ENCODE results near the gene ACKR1. TPM values are rescaled to one million over a fixed set of nuclear protein-coding genes. Genes with fewer than 3 reads are reported as not detected.

Gene ACKR1
- total RNA-seq, 1 donor, result not detected

GRCh38 chr1:159218649-159219636 is 14.3 kb downstream of the ACKR1 start:
- H3K4me3 ChIP-seq (ENCODE audit: low read depth, low read length), result no peak overlapping the region
- TF ChIP-seq, protein P1, sequence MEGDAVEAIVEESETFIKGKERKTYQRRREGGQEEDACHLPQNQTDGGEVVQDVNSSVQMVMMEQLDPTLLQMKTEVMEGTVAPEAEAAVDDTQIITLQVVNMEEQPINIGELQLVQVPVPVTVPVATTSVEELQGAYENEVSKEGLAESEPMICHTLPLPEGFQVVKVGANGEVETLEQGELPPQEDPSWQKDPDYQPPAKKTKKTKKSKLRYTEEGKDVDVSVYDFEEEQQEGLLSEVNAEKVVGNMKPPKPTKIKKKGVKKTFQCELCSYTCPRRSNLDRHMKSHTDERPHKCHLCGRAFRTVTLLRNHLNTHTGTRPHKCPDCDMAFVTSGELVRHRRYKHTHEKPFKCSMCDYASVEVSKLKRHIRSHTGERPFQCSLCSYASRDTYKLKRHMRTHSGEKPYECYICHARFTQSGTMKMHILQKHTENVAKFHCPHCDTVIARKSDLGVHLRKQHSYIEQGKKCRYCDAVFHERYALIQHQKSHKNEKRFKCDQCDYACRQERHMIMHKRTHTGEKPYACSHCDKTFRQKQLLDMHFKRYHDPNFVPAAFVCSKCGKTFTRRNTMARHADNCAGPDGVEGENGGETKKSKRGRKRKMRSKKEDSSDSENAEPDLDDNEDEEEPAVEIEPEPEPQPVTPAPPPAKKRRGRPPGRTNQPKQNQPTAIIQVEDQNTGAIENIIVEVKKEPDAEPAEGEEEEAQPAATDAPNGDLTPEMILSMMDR (IDR thresholded peaks at IDR 0.05; ENCODE audit: insufficient read depth, low read depth, low read length), result no peak
- no peak for DNase-seq (ENCODE audit: low read depth)

DNA sequence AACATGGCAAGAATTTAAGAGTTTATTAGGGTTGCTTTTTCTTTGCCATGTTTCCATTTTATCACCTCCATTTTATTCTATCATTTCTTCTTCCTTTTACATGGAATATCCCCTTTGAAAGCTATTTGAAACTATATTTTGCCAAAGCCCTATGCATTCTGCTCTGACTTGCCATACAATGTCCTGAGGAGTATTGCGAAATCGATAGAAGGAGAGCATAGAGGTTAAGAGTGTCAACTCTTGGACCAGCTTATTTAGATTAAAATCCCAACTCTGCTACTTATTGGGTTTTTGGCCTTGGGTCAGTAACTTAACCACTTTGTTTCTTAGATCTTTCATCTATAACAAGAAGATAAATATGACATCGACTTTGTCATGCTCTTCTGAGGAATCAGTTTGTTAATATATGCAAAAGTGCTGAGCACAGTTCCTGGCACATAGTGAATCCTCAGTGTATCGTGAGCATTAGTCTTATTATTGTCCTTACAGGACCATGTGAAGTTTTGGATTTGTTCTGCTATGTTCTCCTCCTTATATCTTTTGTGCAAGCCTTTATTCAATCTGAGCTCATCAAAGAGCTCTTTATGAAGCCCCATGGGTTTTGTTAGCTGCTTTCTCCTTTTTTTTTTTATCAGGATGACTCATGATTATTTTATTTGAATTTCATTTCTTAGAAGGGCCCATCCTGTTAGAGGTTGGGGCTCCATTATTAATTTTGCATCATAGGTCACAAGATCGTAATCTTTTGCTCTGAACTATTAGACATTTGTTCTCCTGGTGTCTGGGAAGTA is 17.6 kb downstream of the ACKR1 start:
- TF ChIP-seq, protein P1 (IDR thresholded peaks at IDR 0.05; ENCODE audit: insufficient read depth, low read depth, low read length), result no peak
- no peak overlapping the region for H3K4me3 ChIP-seq (ENCODE audit: low read depth, low read length)
- DNase-seq (ENCODE audit: low read depth), result no peak

- TF ChIP-seq, protein P1 (IDR thresholded peaks at IDR 0.05; ENCODE audit: insufficient read depth, low read depth, low read length), result no peak
- H3K4me3 ChIP-seq (ENCODE audit: low read depth, low read length), result no peak overlapping the region
- DNase-seq (ENCODE audit: low read depth), result no peak
These were observed 18.3 kb downstream of the ACKR1 start for GRCh38 chr1:159223004-159223403.

DNA sequence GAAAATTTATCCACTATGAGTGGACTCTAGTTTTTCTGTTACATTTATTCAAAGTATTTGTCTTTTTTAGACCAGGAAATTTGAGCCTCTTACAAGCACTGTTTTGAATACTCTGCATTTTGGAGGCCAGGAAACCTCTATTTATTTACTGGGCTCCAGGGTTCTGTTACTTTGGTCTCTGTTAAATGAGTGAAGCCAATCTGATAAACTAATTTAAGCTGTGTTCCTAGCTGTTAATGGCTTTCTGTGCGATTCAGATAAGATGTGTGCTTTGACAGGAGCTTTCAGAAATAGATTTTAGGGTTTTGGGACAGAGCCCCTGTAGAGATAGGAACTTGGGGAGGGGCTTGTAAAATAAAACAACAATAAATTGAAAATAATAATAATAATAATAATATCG is 23.9 kb downstream of the ACKR1 start:
- TF ChIP-seq, protein P1 (IDR thresholded peaks at IDR 0.05; ENCODE audit: insufficient read depth, low read depth, low read length), result no peak
- no peak for DNase-seq (ENCODE audit: low read depth)
- no peak overlapping the region for H3K4me3 ChIP-seq (ENCODE audit: low read depth, low read length)

- no peak overlapping the region for H3K4me3 ChIP-seq (ENCODE audit: low read depth, low read length)
- TF ChIP-seq, protein P1 (IDR thresholded peaks at IDR 0.05; ENCODE audit: insufficient read depth, low read depth, low read length), result no peak
- no peak for DNase-seq (ENCODE audit: low read depth)
These were observed 24.7 kb downstream of the ACKR1 start for GRCh38 chr1:159229260-159229885.

GRCh38 chr1:159229896-159230295 is 25.2 kb downstream of the ACKR1 start:
- TF ChIP-seq, protein P1 (IDR thresholded peaks at IDR 0.05; ENCODE audit: insufficient read depth, low read depth, low read length), result no peak
- no peak overlapping the region for H3K4me3 ChIP-seq (ENCODE audit: low read depth, low read length)
- DNase-seq (ENCODE audit: low read depth), result no peak
